Stimulated activated CD4-positive, alpha-beta T cell treated with anti-CD3 and anti-CD28 coated beads, Interleukin-15, amount 100 ng/mL, for 24 hours (primary cell): ENCODE results near the gene MRPS24.

ENCODE experiments used
- DNase-seq: peaks from one replicate; pipeline ENCODE4 v3.0.0-alpha.2; 2020

The MRPS24 gene

GRCh38 chr7:43876976-43877745, 7.8 kb upstream of the MRPS24 start:
- no peak for DNase-seq

GRCh38 chr7:43876241-43876640, 6.9 kb upstream of the MRPS24 start:
- DNase-seq = no peak

- no peak for DNase-seq
Measured at GRCh38 chr7:43873300-43873699, 4.0 kb upstream of the MRPS24 start.

- no peak for DNase-seq
Measured at GRCh38 chr7:43872406-43873110, 3.2 kb upstream of the MRPS24 start.

GRCh38 chr7:43871064-43871463, 1.7 kb upstream of the MRPS24 start:
- no peak for DNase-seq

- DNase-seq = no peak
Measured at GRCh38 chr7:43870316-43870715, 999 bp upstream of the MRPS24 start.

- DNase-seq = peak; percentile 43
Measured at GRCh38 chr7:43869867-43870240, 537 bp upstream of the MRPS24 start.

GRCh38 chr7:43868681-43869005, 674 bp downstream of the MRPS24 start:
- no peak for DNase-seq

- no peak for DNase-seq
Measured at GRCh38 chr7:43868181-43868580, 1.1 kb downstream of the MRPS24 start.

GRCh38 chr7:43865277-43865676, 4.0 kb downstream of the MRPS24 start:
- DNase-seq = no peak

- DNase-seq = no peak
Measured at GRCh38 chr7:43864126-43864525, 5.2 kb downstream of the MRPS24 start.

GRCh38 chr7:43856996-43857395, 12.3 kb downstream of the MRPS24 start:
- no peak for DNase-seq

- no peak for DNase-seq
Measured at GRCh38 chr7:43856316-43856715, 13.0 kb downstream of the MRPS24 start.

- no peak for DNase-seq
Measured at GRCh38 chr7:43855176-43855575, 14.1 kb downstream of the MRPS24 start.

- no peak for DNase-seq
Measured at GRCh38 chr7:43851805-43852204, 17.5 kb downstream of the MRPS24 start.

- DNase-seq = no peak
Measured at GRCh38 chr7:43850348-43851116, 18.8 kb downstream of the MRPS24 start.

GRCh38 chr7:43849047-43849446, 20.3 kb downstream of the MRPS24 start:
- no peak for DNase-seq

- DNase-seq = no peak
Measured at GRCh38 chr7:43847496-43847895, 21.8 kb downstream of the MRPS24 start.

GRCh38 chr7:43844662-43845061, 24.7 kb downstream of the MRPS24 start:
- no peak for DNase-seq

GRCh38 chr7:43844257-43844656, 25.1 kb downstream of the MRPS24 start:
- DNase-seq = no peak

GRCh38 chr7:43843296-43843695, 26.0 kb downstream of the MRPS24 start:
- DNase-seq = no peak

- no peak for DNase-seq
Measured at GRCh38 chr7:43838201-43838658, 31.1 kb downstream of the MRPS24 start.

- DNase-seq = peak; percentile 53
Measured at GRCh38 chr7:43834463-43835251, 34.7 kb downstream of the MRPS24 start.
